PC-9 (cell line): Measurements from ENCODE around the gene RC3H1. TPM values are rescaled to one million over a fixed set of nuclear protein-coding genes. Genes with fewer than 3 reads are reported as not detected.

Experiments used
- BruUV-seq: library from RNA; stranded (reverse); fragments of 400-500 nt; replicated peaks from 2 replicates; lab custom pipeline; 2021; lab: Mats Ljungman, UMichigan
- CTCF ChIA-PET: fragments of 300-600 bp; sonication (Branson Sonifier 250); formaldehyde crosslinking; loops from one replicate; lab custom pipeline; 2022; ENCODE audit warnings: antibody characterized with exemption; lab: Charles Lee
- POLR2A ChIA-PET: fragments of 300-600 bp; sonication (Branson Sonifier 250); formaldehyde crosslinking; loops from one replicate; lab custom pipeline; 2022; ENCODE audit warnings: antibody characterized with exemption; ENCODE audit not compliant: unreplicated experiment; lab: Charles Lee
- DNase-seq, 2 experiments: peaks; one replicate each; pipeline versions ENCODE4 v3.0.0 to v3.0.0-alpha.2; 2015 to 2022; ENCODE audit warnings: mixed read lengths in 1 of 2
- H2AFZ ChIP-seq: fragments of 200-600 bp; sonication (generic); 2 replicates; pipeline ENCODE4 v1.8.1; 2017; ENCODE audit warnings: antibody characterized with exemption
- H3F3A ChIP-seq: fragments of 200-600 bp; sonication (generic); 2 replicates; pipeline ENCODE4 v1.8.1; 2017; ENCODE audit warnings: antibody characterized with exemption, mild to moderate bottlenecking, low read depth; ENCODE audit not compliant: insufficient read depth
- H3K27ac ChIP-seq: fragments of 200-600 bp; sonication (generic); 2 replicates; pipeline ENCODE4 v1.6.1; 2016; ENCODE audit warnings: mixed run types
- H3K27me3 ChIP-seq: fragments of 200-600 bp; sonication (generic); 2 replicates; pipeline ENCODE4 v1.6.1; 2016; ENCODE audit warnings: low read depth, mixed run types; ENCODE audit not compliant: insufficient read depth
- H3K36me3 ChIP-seq: fragments of 200-600 bp; sonication (generic); 2 replicates; pipeline ENCODE4 v1.6.1; 2016; ENCODE audit warnings: low read depth, mixed run types
- H3K4me1 ChIP-seq: fragments of 200-600 bp; sonication (generic); replicated peaks from 2 replicates; pipeline ENCODE4 v1.6.1; 2016; ENCODE audit warnings: mixed run types; ENCODE audit not compliant: insufficient read depth
- H3K4me2 ChIP-seq: fragments of 200-600 bp; sonication (generic); 2 replicates; pipeline ENCODE4 v1.6.1; 2017; ENCODE audit warnings: mixed run types
- H3K4me3 ChIP-seq: fragments of 200-600 bp; sonication (generic); 2 replicates; pipeline ENCODE4 v1.6.1; 2016; ENCODE audit warnings: mixed run types
- H3K79me2 ChIP-seq: fragments of 200-600 bp; sonication (generic); 2 replicates; pipeline ENCODE4 v1.6.1; 2017; ENCODE audit warnings: low read depth, mixed run types
- H3K9me2 ChIP-seq: fragments of 200-600 bp; sonication (generic); 2 replicates; pipeline ENCODE4 v1.8.1; 2017; ENCODE audit warnings: mild to moderate bottlenecking; ENCODE audit not compliant: insufficient read depth
- H3K9me3 ChIP-seq: fragments of 200-600 bp; sonication (generic); 2 replicates; pipeline ENCODE4 v1.8.1; 2016; ENCODE audit warnings: low read depth; ENCODE audit not compliant: insufficient read depth
- H4K20me1 ChIP-seq: fragments of 200-600 bp; sonication (generic); 2 replicates; pipeline ENCODE4 v1.8.1; 2017; ENCODE audit not compliant: insufficient read depth
- EZH2 ChIP-seq: fragments of 200-600 bp; sonication (generic); IDR thresholded peaks from 2 replicates; pipeline ENCODE4 v1.8.0; 2017; ENCODE audit warnings: antibody characterized with exemption, low read depth
- intact Hi-C: fragments of 100-400 bp; cut with micrococcal nuclease; formaldehyde crosslinking; loops from one replicate; pipeline ENCODE4 v1.10.0; 2022; ENCODE audit not compliant: unreplicated experiment
- total RNA-seq: library from RNA; stranded (reverse); gene quantifications from 2 replicates; pipeline ENCODE4 v1.2.3, GENCODE V29; 2021
- TF ChIP-seq, protein P1 (sequence below): fragments of 200-600 bp; sonication (generic); conservative IDR thresholded peaks from 2 replicates; pipeline ENCODE4 v1.6.1; 2017; ENCODE audit warnings: mixed run types, antibody characterized with exemption, mild to moderate bottlenecking, moderate library complexity

The RC3H1 gene
- total RNA-seq, 1 experiment from 2014 or later, result 29.5 TPM

DNA sequence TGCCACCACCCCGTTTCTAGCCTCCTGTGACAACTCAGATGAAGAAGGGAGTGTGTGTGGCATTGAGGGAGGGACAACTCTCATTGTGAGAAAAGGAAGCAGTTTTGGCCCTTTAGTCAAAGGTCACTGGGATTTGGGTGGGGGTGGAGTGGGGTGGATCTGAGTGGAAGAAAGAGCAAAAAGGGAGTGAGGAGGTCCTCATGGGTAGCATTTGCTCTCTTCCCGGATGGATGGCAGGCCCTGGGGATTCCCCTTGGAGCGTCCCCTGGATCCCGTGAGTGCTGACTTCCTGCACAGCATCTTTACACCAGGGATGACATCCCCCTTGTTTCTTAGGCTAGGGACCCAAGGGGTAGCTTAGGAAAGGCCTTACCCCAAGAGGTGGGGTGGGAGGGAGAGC is 105.5 kb downstream of the RC3H1 start:
- Histone ChIP-seq H3K4me3 (no peak overlapping the region), H3K4me1 (no peaks in the 10 kb centered on the region), H3K27ac (no peak overlapping the region), H3K9me2 (no peaks in the 10 kb centered on the region), H3F3A (no peaks in the 10 kb centered on the region), H3K79me2 (no peaks in the 10 kb centered on the region), H3K4me2 (no peak overlapping the region), H2AFZ (no peak overlapping the region), H3K27me3 (no peaks in the 10 kb centered on the region), H3K36me3 (no peaks in the 10 kb centered on the region), H3K9me3 (no peaks in the 10 kb centered on the region), H4K20me1 (no peaks in the 10 kb centered on the region)
- intact Hi-C loops, result loop anchor here (10.0 kb wide), 1 partner anchor 238 kb away; the partner anchor contains the start of gene RABGAP1L
- ChIA-PET CTCF (no interaction called here), POLR2A (no interaction called here)
- BruUV-seq, result no TSS peak
- DNase-seq, result no peak
- TF ChIP-seq, protein P1, sequence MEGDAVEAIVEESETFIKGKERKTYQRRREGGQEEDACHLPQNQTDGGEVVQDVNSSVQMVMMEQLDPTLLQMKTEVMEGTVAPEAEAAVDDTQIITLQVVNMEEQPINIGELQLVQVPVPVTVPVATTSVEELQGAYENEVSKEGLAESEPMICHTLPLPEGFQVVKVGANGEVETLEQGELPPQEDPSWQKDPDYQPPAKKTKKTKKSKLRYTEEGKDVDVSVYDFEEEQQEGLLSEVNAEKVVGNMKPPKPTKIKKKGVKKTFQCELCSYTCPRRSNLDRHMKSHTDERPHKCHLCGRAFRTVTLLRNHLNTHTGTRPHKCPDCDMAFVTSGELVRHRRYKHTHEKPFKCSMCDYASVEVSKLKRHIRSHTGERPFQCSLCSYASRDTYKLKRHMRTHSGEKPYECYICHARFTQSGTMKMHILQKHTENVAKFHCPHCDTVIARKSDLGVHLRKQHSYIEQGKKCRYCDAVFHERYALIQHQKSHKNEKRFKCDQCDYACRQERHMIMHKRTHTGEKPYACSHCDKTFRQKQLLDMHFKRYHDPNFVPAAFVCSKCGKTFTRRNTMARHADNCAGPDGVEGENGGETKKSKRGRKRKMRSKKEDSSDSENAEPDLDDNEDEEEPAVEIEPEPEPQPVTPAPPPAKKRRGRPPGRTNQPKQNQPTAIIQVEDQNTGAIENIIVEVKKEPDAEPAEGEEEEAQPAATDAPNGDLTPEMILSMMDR, result no peak

GRCh38 chr1:173915596-173915995 is 106.6 kb downstream of the RC3H1 start:
- TF ChIP-seq, protein P1, result no peak
- no peak for TF ChIP-seq EZH2
- H3K27ac ChIP-seq, result no peak overlapping the region
- no peaks in the 10 kb centered on the region for H3K4me1 ChIP-seq
- DNase-seq, result no peak
- ChIA-PET POLR2A (no interaction called here), CTCF (no interaction called here)
- no peaks in the 10 kb centered on the region for H3K27me3 ChIP-seq
- no peaks in the 10 kb centered on the region for H4K20me1 ChIP-seq
- no peaks in the 10 kb centered on the region for H3K36me3 ChIP-seq
- intact Hi-C loops, result loop anchor here (10.0 kb wide), 1 partner anchor 239 kb away; the partner anchor contains the start of gene RABGAP1L
- H3K9me3 ChIP-seq, result no peaks in the 10 kb centered on the region
- H3F3A ChIP-seq, result no peaks in the 10 kb centered on the region
- H2AFZ ChIP-seq, result no peak overlapping the region
- no peaks in the 10 kb centered on the region for H3K79me2 ChIP-seq
- H3K9me2 ChIP-seq, result no peaks in the 10 kb centered on the region
- BruUV-seq, result no TSS peak
- no peak overlapping the region for H3K4me3 ChIP-seq
- H3K4me2 ChIP-seq, result no peak overlapping the region

DNA sequence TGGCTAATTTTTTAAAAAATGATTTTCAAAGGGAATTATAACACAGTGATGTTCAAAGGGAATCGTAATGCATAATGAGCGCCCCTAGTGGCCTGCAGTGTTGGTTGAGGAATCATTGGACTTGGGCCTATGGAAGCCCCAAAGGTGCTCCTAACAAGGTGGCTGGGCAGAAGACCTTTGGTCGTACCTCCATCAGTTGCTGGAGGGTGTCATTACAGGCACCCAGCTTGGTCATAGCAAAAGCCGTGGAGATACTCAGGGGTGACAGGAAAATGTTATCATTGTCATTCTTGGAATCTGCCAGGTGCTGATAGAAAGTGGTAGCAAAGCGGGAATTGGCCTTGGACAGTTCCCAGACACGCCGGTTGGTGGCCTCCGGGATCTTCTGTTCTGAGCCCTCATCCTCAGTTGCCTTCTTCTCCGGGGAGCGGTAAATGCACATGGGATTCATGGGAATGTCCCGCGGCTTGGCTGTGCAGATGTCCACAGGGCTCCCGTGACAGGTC is 107.7 kb downstream of the RC3H1 start:
- no peaks in the 10 kb centered on the region for H3K36me3 ChIP-seq
- no peaks in the 10 kb centered on the region for H3K27me3 ChIP-seq
- no peaks in the 10 kb centered on the region for H4K20me1 ChIP-seq
- H3K79me2 ChIP-seq, result no peaks in the 10 kb centered on the region
- H3K4me1 ChIP-seq, result no peaks in the 10 kb centered on the region
- TF ChIP-seq, protein P1, result peak; percentile 76
- no peak for TF ChIP-seq EZH2
- H3F3A ChIP-seq, result no peaks in the 10 kb centered on the region
- peak in 1 of 2 experiments; percentile 23 for DNase-seq
- POLR2A ChIA-PET, result no interaction called here
- BruUV-seq, result no TSS peak
- H2AFZ ChIP-seq, result no peak overlapping the region
- CTCF ChIA-PET, result no interaction called here
- intact Hi-C loops, result loop anchor here (10.0 kb wide), 1 partner anchor 240 kb away; the partner anchor contains the start of gene RABGAP1L
- no peaks in the 10 kb centered on the region for H3K9me2 ChIP-seq
- H3K9me3 ChIP-seq, result no peaks in the 10 kb centered on the region
- no peak overlapping the region for H3K4me2 ChIP-seq
- no peak overlapping the region for H3K27ac ChIP-seq
- H3K4me3 ChIP-seq, result no peak overlapping the region
